Measurements from ENCODE around the gene ALKBH8.
A peak's percentile ranks its signal among the peaks of the same experiment; 100 is the strongest.
"Not testable (repeated sequence)": the region's sequence is repeated elsewhere in the genome, so short reads cannot be mapped to it uniquely, and the experiment has no call there.

Gene ALKBH8

DNA sequence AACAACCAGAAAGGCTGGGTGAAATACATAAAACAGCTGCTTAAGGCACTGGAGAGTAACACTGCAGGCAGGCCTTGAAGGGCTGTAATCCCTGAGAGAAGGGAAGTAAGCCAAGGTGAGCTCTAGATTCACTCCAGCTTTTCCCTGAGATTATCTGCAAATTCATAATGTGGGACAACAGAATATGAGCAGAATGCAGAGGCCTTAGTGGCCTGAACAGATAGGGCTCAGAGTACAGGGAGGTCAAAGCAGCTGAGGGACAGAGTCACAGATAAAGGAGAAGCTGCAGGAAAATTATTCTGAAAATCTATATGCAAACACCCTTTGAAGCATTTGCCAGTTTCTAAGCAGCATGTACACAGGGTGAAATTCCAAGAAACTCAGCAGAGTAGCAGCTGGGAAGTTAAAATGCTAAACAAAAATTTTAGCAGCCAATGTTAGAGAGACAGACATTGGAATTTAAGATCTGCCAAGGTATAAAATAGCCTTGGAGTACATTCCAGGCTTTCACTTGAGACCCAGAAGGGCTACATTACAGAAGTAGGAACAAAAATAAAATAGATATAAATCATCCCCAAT lies 59.8 kb downstream of the ALKBH8 start:
- DNase-seq (ENCODE audit: low read depth in 2 of 2) = no peak

GRCh38 chr11:107504981-107505380 lies 60.6 kb downstream of the ALKBH8 start:
- no peak for DNase-seq (ENCODE audit: low read depth in 2 of 2)

- DNase-seq (ENCODE audit: low read depth in 2 of 2) = no peak
These were observed 63.8 kb downstream of the ALKBH8 start for GRCh38 chr11:107501713-107502112.

- DNase-seq (ENCODE audit: low read depth in 2 of 2) = not testable (repeated sequence)
These were observed 68.2 kb downstream of the ALKBH8 start for GRCh38 chr11:107497371-107497770.

GRCh38 chr11:107496011-107496410 lies 69.5 kb downstream of the ALKBH8 start:
- DNase-seq (ENCODE audit: low read depth in 2 of 2) = no peak

DNA sequence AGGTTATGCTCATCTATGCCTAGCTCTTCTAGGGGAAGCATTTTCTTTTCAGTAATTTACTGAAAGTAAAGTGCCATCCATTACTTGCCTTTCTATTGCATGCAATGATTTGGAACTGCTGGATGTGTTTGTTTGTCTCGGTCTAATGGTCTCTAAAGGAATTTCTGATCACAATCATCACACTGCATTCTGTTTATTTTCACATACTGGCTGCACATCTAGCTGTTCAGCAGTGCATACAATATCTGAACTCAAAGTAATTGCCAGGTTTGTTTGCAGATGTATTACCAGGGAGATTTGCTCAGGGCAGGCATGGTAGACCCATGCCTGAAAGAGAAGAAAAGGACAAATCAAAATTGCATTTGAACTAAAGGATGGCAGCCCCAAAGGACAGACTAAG lies 71.5 kb downstream of the ALKBH8 start:
- DNase-seq (ENCODE audit: low read depth in 2 of 2) = no peak

DNA sequence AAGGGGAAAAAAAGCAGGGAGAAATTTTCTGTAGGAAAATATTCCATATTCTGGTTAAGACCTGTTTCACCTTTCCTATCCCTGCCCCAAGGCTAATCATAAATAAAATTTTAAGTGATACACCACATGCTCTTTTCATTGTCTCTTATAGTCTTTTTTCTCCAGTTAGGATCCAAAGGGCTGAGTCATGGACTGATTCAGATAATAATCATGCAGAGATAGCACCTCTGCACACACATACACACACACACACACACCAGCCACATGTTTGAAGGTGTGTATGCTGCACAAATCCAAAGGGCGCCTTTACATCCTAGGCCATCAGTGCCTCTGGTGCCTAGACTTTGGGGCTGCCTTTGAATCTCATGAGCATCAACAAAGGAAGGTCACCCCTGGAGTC lies 72.4 kb downstream of the ALKBH8 start:
- DNase-seq (ENCODE audit: low read depth in 2 of 2) = no peak

- no peak for DNase-seq (ENCODE audit: low read depth in 2 of 2)
These were observed 74.7 kb downstream of the ALKBH8 start for GRCh38 chr11:107490836-107491235.

DNA sequence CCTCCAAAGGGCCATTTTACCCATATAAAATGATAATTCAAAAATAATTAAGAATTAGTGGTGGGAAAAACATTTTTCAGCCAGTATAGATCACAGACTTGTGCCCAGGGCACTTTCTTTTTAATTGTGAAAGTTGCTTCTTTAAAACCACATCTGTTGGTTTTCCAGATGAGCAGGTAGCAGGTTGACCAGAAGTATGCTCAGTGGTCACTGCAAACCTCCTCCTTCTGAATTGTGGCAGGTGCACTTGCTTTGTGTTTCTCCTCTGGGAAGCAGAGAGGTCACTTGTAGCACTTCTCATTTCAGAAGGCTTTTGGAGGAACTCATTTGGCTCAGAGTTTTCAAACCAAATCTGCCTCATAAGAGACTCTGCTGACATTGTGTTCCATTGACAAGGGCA lies 83.3 kb downstream of the ALKBH8 start:
- no peak for DNase-seq (ENCODE audit: low read depth in 2 of 2)

DNA sequence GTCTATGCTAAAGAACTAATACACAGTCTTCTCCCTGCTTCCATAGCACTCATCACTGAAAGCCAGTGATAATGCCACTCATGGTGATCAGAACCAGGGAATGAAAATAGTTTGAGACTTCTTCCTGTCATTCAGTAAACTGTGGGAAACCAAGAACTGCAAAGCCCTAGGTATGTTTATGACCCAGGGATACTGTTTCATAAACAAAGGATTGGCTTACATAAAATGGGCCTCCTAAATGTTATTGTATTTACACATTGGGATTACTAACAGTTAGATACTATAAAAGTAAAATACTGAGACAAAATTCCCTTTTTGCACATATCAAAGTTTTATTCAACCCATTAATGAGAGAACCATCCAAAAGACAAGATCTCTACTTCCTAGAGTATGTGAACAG lies 86.6 kb downstream of the ALKBH8 start:
- DNase-seq (ENCODE audit: low read depth in 2 of 2) = no peak

DNA sequence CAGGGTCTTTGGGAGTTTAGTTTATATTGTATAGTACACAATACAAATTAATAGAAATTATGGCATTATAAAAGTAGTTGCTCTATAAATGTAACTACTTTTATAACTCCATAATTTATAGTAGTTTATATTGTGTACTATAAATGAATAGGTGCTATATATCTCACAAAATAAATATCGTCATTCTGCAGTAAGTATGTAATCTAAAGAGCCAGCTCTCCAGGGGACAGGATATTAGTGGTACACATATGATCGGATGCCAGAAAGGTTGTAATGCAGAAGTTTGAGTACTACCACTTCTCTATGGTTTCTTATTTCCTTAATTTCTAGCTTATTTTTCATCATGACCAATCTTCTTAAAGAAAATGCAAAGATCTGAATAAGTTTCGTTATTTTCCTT lies 87.7 kb downstream of the ALKBH8 start:
- DNase-seq (ENCODE audit: low read depth in 2 of 2) = no peak

DNA sequence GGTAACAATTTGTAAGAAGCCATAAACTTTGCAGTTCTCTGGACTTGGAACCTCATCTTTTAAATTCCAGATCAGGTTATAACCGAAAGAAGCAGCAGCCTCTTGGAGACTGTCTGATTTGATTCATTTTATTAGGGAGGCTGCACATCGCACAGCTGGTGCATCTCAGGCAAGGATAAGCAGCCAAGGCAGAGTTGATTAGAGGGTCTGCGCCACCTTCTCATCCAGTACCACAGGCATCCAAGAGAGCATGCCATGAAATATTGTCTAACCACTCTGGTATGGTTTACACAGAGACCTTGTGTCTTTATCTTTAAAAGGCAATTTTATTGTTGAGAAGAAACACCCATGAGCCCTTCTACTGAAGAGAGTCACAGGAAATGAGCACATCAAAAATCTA lies 91.7 kb downstream of the ALKBH8 start:
- no peak for DNase-seq (ENCODE audit: low read depth in 2 of 2)

- DNase-seq (ENCODE audit: low read depth in 2 of 2) = no peak
These were observed 92.6 kb downstream of the ALKBH8 start for GRCh38 chr11:107472966-107473365.

- no peak for DNase-seq (ENCODE audit: low read depth in 2 of 2)
These were observed 96.9 kb downstream of the ALKBH8 start for GRCh38 chr11:107468596-107468995.

DNA sequence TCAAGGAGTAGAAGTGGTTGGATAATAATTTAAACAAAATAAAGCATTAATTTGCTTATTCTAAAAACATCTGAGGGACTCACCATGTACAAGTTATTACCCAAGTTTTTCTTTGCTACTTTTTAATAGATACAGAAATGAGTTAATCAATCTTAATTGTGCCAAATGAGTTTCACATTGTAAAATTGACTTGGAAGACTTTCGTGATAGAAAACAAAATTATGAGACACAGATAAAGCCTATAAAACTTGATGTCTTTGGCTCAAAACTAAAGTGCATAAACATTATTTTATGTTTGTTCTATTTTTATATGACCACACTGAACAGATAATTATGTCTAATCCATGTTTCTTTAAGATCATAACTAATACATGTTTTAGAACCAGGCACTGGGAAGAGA lies 97.8 kb downstream of the ALKBH8 start:
- DNase-seq (ENCODE audit: low read depth in 2 of 2) = no peak

DNA sequence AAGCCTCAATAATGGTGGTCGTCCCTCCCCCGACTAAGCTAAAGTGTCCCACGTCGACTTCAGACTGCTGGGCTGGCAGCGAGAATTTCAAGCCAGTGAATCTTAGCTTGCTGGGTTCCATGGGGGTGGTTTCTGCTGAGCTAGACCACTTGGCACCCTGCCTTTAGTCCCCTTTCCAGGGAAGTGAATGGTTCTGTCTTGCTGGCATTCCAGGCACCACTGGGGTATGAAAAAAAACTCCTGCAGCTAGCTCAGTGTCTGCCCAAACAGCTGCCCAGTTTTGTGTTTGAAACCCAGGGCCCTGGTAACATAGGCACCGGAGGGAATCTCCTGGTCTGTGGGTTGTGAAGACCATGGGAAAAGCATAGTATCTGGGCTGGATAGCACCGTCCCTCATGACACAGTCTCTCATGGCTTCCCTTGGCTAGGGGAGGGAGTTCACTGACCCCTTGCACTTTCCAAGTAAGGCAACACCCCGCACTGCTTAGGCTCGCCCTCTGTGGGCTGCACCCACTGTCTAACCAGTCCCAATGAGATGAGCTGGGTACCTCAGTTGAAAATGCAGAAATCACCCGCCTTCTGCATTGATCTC lies 99.2 kb downstream of the ALKBH8 start:
- not testable (repeated sequence) for DNase-seq (ENCODE audit: low read depth in 2 of 2)

GRCh38 chr11:107457558-107458271 lies 107.8 kb downstream of the ALKBH8 start, which contains the start of gene CWF19L2:
Gene CWF19L2, minus strand, starts transcription at chr11:107457825. Its CDS starts 9 bp downstream, at chr11:107457816.
- peak; percentile 74 to 76 for DNase-seq (ENCODE audit: low read depth in 2 of 2)

GRCh38 chr11:107457205-107457557 lies 108.4 kb downstream of the ALKBH8 start:
- no peak for DNase-seq (ENCODE audit: low read depth in 2 of 2)

DNA sequence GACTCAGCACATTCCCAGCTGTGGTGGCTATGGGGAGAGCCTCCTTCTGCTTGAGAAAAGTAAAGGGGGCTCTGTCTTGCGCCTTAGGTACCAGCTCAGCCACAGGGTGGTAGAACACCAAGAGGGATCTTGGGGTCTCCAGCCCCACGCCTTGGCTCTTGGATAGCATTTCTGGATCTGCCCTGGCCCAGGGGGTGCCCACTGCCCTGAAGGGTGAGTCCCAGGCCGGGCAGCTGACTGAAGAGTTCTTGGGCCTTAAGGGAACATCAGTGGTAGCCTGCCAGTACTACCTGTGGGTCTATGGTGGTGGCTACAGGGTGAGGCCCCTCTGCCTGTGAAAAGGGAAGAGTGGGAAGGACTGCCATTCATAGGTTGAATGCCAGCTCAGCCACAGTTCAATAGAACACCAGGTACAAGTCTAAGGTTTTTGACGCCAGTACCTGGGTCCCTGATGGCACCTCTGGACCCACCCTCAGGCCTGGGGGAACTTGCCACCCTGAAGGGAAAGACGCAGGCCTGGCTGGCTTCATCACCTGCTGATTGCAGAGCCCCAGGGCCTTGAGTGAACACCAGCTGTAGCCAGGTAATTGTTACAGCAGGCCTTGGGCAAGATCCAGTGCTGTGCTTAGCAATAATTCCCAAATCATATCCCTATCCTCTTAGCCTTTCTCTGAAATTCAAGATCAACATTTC lies 111.8 kb downstream of the ALKBH8 start:
- DNase-seq (ENCODE audit: low read depth in 2 of 2) = no peak
